ENCODE measurements around the gene INSYN2A. TPM values are rescaled to one million over a fixed set of nuclear protein-coding genes. Genes with fewer than 3 reads are reported as not detected.

Gene INSYN2A
- total and polyA plus RNA-seq, 2 donors (not counting 3 experiments of a cell fraction or from before 2014, with no cell fraction given): 0.04 to 0.07 TPM

- no peak overlapping the region for H2AFZ ChIP-seq (ENCODE audit: low read depth, low read length)
- ChIA-PET POLR2A (no interaction called here), CTCF (no interaction called here)
- intact Hi-C loops (cut with micrococcal nuclease) (no loop called here), dilution Hi-C loops (cut with MboI; ENCODE audit: extremely low pct_ligation_motif_present, low sequenced_read_pairs) (no loop called here)
- no peaks in the 10 kb centered on the region for H3K27me3 ChIP-seq (ENCODE audit: control insufficient read depth in 2 of 2, insufficient read depth in 2 of 2, low read length in 2 of 2)
- no peak overlapping the region for H3K9ac ChIP-seq (replicated peaks; ENCODE audit: extremely low read depth, insufficient read depth, low read length)
- no peaks in the 10 kb centered on the region for H3K4me1 ChIP-seq (ENCODE audit: control insufficient read depth, extremely low read depth, insufficient read depth, low read length)
- no peak overlapping the region for H3K4me3 ChIP-seq (replicated peaks in 1 of 3; ENCODE audit: insufficient read depth in 1 of 3, low read depth in 1 of 3, low read length in 3 of 3)
- H3K79me2 ChIP-seq (ENCODE audit: control insufficient read depth, insufficient read depth, low read length): no peaks in the 10 kb centered on the region
- no peak for TF ChIP-seq CTCF (IDR thresholded peaks at IDR 0.05; ENCODE audit: extremely low read depth in 1 of 2, insufficient read depth in 1 of 2, low read depth in 1 of 2, low read length in 2 of 2)
- no peak for TF ChIP-seq MAX (IDR thresholded peaks at IDR 0.05; ENCODE audit: insufficient read depth, insufficient read length)
- TF ChIP-seq FOS (IDR thresholded peaks at IDR 0.05; ENCODE audit: borderline replicate concordance, insufficient read depth, low read length): no peak
- TF ChIP-seq GATA2 (IDR thresholded peaks at IDR 0.05; ENCODE audit: insufficient read depth, insufficient read length, low read depth, low read length): no peak
- no peak for TF ChIP-seq MYC (IDR thresholded peaks at IDR 0.05; ENCODE audit: low read depth, low read length)
- TF ChIP-seq JUN (IDR thresholded peaks at IDR 0.05; ENCODE audit: borderline replicate concordance, insufficient read depth, insufficient read length, low read depth): no peak
- TF ChIP-seq POLR2A (IDR thresholded peaks at IDR 0.05; ENCODE audit: low read depth, low read length): no peak
- no peak for TF ChIP-seq POLR2AphosphoS5 (IDR thresholded peaks at IDR 0.05; ENCODE audit: insufficient read depth, low read depth, low read length)
- TF ChIP-seq EZH2 (IDR thresholded peaks at IDR 0.05; ENCODE audit: borderline replicate concordance, low read depth, low read length, severe bottlenecking): no peak
- no peak overlapping the region for H3K27ac ChIP-seq (ENCODE audit: insufficient read depth, low read depth, low read length)
- H4K20me1 ChIP-seq (replicated peaks; ENCODE audit: control insufficient read depth, extremely low read depth, insufficient read depth, low read length): no peaks in the 10 kb centered on the region
- no peak for DNase-seq (ENCODE audit: low read depth, low spot score)
- BruUV-seq (replicated peaks): no TSS peak
- H3K36me3 ChIP-seq (ENCODE audit: control insufficient read depth in 2 of 2, extremely low read depth in 1 of 2, insufficient read depth in 2 of 2, low read length in 2 of 2): peaks cover 0 to 3% of the 10 kb centered on the region in 2 experiments
- no peak for FAIRE-seq
- H3K9me1 ChIP-seq (replicated peaks; ENCODE audit: control insufficient read depth, extremely low read depth, insufficient read depth, low read length): no peaks in the 10 kb centered on the region
- no peaks in the 10 kb centered on the region for H3K9me3 ChIP-seq (replicated peaks; ENCODE audit: control insufficient read depth, insufficient read depth, low read length)
- no peak overlapping the region for H3K4me2 ChIP-seq (ENCODE audit: insufficient read depth, low read length)
These were observed 21.5 kb downstream of the INSYN2A start for GRCh38 chr10:127174866-127175265.
